Trophoblast cell (in vitro differentiated cells and primary cell): ENCODE measurements around the gene BEST4.
A peak's percentile ranks its signal among the peaks of the same experiment; 100 is the strongest.
"Not testable (repeated sequence)": the region's sequence is repeated elsewhere in the genome, so short reads cannot be mapped to it uniquely, and the experiment has no call there.

ENCODE experiments used
- DNase-seq, 2 donors: peaks; one replicate each; pipeline ENCODE4 v3.0.0-alpha.2; 2016
- H2AFZ ChIP-seq: 2 replicates; pipeline ENCODE4 v1.6.1; 2013; ENCODE audit warnings: low read length, moderate library complexity, mild to moderate bottlenecking; ENCODE audit not compliant: insufficient read depth, poor library complexity
- H2AK5ac ChIP-seq: 2 replicates; pipeline ENCODE4 v1.6.1; 2013; ENCODE audit warnings: mild to moderate bottlenecking, low read length
- H2BK120ac ChIP-seq: 2 replicates; pipeline ENCODE4 v1.6.1; 2013; ENCODE audit warnings: low read length, mild to moderate bottlenecking, moderate library complexity; ENCODE audit not compliant: insufficient read depth, poor library complexity
- H2BK12ac ChIP-seq: 2 replicates; pipeline ENCODE4 v1.6.1; 2013; ENCODE audit warnings: mild to moderate bottlenecking, low read length, moderate library complexity
- H2BK5ac ChIP-seq: 2 replicates; pipeline ENCODE4 v1.6.1; 2013; ENCODE audit warnings: low read length, low read depth, moderate library complexity, mild to moderate bottlenecking; ENCODE audit not compliant: poor library complexity
- H3K14ac ChIP-seq: 2 replicates; pipeline ENCODE4 v1.6.1; 2013; ENCODE audit warnings: mild to moderate bottlenecking, low read length
- H3K18ac ChIP-seq: 2 replicates; pipeline ENCODE4 v1.6.1; 2013; ENCODE audit warnings: mild to moderate bottlenecking, low read length
- H3K23ac ChIP-seq: 2 replicates; pipeline ENCODE4 v1.6.1; 2013; ENCODE audit warnings: low read length
- H3K27ac ChIP-seq: 2 replicates; pipeline ENCODE4 v1.5.1; 2013; ENCODE audit warnings: low read depth, mild to moderate bottlenecking, inconsistent platforms, low read length, moderate library complexity
- H3K27me3 ChIP-seq: 2 replicates; pipeline ENCODE4 v1.6.1; 2013; ENCODE audit warnings: inconsistent platforms, mild to moderate bottlenecking, low read length, moderate library complexity; ENCODE audit not compliant: insufficient read depth
- H3K36me3 ChIP-seq, 2 experiments: 1 replicate in 1 of 2; 2 replicates in 1 of 2; pipeline ENCODE4 v1.6.1; 2013; ENCODE audit warnings: low read length in 2 of 2, mild to moderate bottlenecking in 2 of 2, moderate library complexity in 1 of 2; ENCODE audit not compliant: insufficient read depth in 2 of 2, control insufficient read depth in 1 of 2
- H3K4ac ChIP-seq: 2 replicates; pipeline ENCODE4 v1.6.1; 2013; ENCODE audit warnings: low read depth, mild to moderate bottlenecking, low read length, moderate library complexity
- H3K4me1 ChIP-seq, 2 experiments: 1 replicate in 1 of 2; 2 replicates in 1 of 2; pipeline ENCODE4 v1.6.1; 2013; ENCODE audit warnings: low read length in 2 of 2, mild to moderate bottlenecking in 2 of 2, moderate library complexity in 1 of 2; ENCODE audit not compliant: insufficient read depth in 2 of 2, control insufficient read depth in 1 of 2
- H3K4me2 ChIP-seq: 2 replicates; pipeline ENCODE4 v1.6.1; 2013; ENCODE audit warnings: inconsistent platforms, mild to moderate bottlenecking, low read length, moderate library complexity
- H3K4me3 ChIP-seq: 2 replicates; pipeline ENCODE4 v1.5.1; 2013; ENCODE audit warnings: mild to moderate bottlenecking, low read depth, low read length, inconsistent platforms
- H3K79me1 ChIP-seq: one replicate; pipeline ENCODE4 v1.6.1; 2013; ENCODE audit warnings: low read length
- H3K79me2 ChIP-seq: 2 replicates; pipeline ENCODE4 v1.6.1; 2013; ENCODE audit warnings: low read length, mild to moderate bottlenecking; ENCODE audit not compliant: control insufficient read depth, insufficient read depth, poor library complexity
- H3K9ac ChIP-seq: 2 replicates; pipeline ENCODE4 v1.6.1; 2013; ENCODE audit warnings: mild to moderate bottlenecking, low read length
- H3K9me3 ChIP-seq: 2 replicates; pipeline ENCODE4 v1.6.1; 2013; ENCODE audit warnings: low read depth, mild to moderate bottlenecking, control low read depth, inconsistent platforms, low read length; ENCODE audit not compliant: insufficient read depth
- H4K12ac ChIP-seq: 2 replicates; pipeline ENCODE4 v1.6.1; 2013; ENCODE audit warnings: low read depth, mild to moderate bottlenecking, low read length, moderate library complexity
- H4K8ac ChIP-seq: 2 replicates; pipeline ENCODE4 v1.6.1; 2013; ENCODE audit warnings: low read depth, mild to moderate bottlenecking, low read length, moderate library complexity
- H4K91ac ChIP-seq: one replicate; pipeline ENCODE4 v1.6.1; 2013; ENCODE audit warnings: low read depth, mild to moderate bottlenecking, low read length, moderate library complexity
- WGBS: extraction: QIAGEN DNeasy Blood & Tissue Kit; methylation state at CpG from one replicate; pipeline ENCODE4 v1.1.7; 2013; ENCODE audit warnings: missing lambda C conversion rate; ENCODE audit not compliant: insufficient read length, insufficient coverage; ENCODE audit errors: extremely low coverage; 5-methylcytosine and 5-hydroxymethylcytosine counted together

Gene BEST4

GRCh38 chr1:44743211-44743610 lies 44.8 kb downstream of the BEST4 start:
- Histone ChIP-seq H3K23ac (no peak overlapping the region), H2BK12ac (no peak overlapping the region), H3K79me1 (peaks cover 7% of the 10 kb centered on the region), H3K14ac (no peak overlapping the region), H3K4me3 (no peak overlapping the region), H3K79me2 (peaks cover 7% of the 10 kb centered on the region), H3K9ac (no peak overlapping the region), H3K4me1 (peaks cover 2 to 3% of the 10 kb centered on the region in 2 experiments), H2BK120ac (no peak overlapping the region), H3K27ac (no peak overlapping the region), H4K8ac (no peak overlapping the region), H2BK5ac (no peak overlapping the region), H3K9me3 (no peaks in the 10 kb centered on the region), H4K91ac (no peak overlapping the region), H2AK5ac (no peak overlapping the region), H3K4me2 (no peak overlapping the region), H3K36me3 (peaks cover 22 to 30% of the 10 kb centered on the region in 2 experiments), H2AFZ (no peak overlapping the region), H3K27me3 (no peaks in the 10 kb centered on the region), H3K18ac (no peak overlapping the region), H3K4ac (no peak overlapping the region), H4K12ac (no peak overlapping the region)
- DNase-seq: no peak
- WGBS: no CpG with 5 or more reads among the region's 1 CpG

GRCh38 chr1:44740179-44740617 lies 47.8 kb downstream of the BEST4 start:
- no peak overlapping the region for H2AK5ac ChIP-seq
- no CpG with 5 or more reads among the region's 14 CpGs for WGBS
- H4K12ac ChIP-seq: peak overlapping the region; percentile 34
- peak overlapping the region; percentile 59 for H4K91ac ChIP-seq
- H3K79me2 ChIP-seq: peaks cover 7% of the 10 kb centered on the region
- H3K79me1 ChIP-seq: peaks cover 7% of the 10 kb centered on the region
- H3K4ac ChIP-seq: peak overlapping the region; percentile 82
- H3K27ac ChIP-seq: no peak overlapping the region
- peak overlapping the region; percentile 42 for H3K14ac ChIP-seq
- peaks cover 2 to 3% of the 10 kb centered on the region in 2 experiments for H3K4me1 ChIP-seq
- peak overlapping the region; percentile 85 for H3K9ac ChIP-seq
- H3K4me3 ChIP-seq: peak overlapping the region; percentile 87
- H3K18ac ChIP-seq: peak overlapping the region; percentile 66
- DNase-seq: no peak
- H3K36me3 ChIP-seq: peaks cover 10 to 16% of the 10 kb centered on the region in 2 experiments
- peak overlapping the region; percentile 24 for H2BK120ac ChIP-seq
- H3K23ac ChIP-seq: no peak overlapping the region
- H3K9me3 ChIP-seq: peaks cover 3% of the 10 kb centered on the region
- H4K8ac ChIP-seq: peak overlapping the region; percentile 77
- peak overlapping the region; percentile 96 for H3K4me2 ChIP-seq
- H3K27me3 ChIP-seq: no peaks in the 10 kb centered on the region
- peak overlapping the region; percentile 94 for H2AFZ ChIP-seq
- no peak overlapping the region for H2BK12ac ChIP-seq
- H2BK5ac ChIP-seq: peak overlapping the region; percentile 88

GRCh38 chr1:44739307-44740178 lies 48.4 kb downstream of the BEST4 start, which contains the start of gene KIF2C:
Gene KIF2C, plus strand, starts transcription at chr1:44739837. Its CDS starts 96 bp downstream, at chr1:44739933.
- no peaks in the 10 kb centered on the region for H3K27me3 ChIP-seq
- peaks cover 5% of the 10 kb centered on the region for H3K9me3 ChIP-seq
- H3K4me3 ChIP-seq: peak within 1 kb of the TSS; percentile 87
- H4K12ac ChIP-seq: peak within 1 kb of the TSS; percentile 85
- H3K79me2 ChIP-seq: peaks cover 7% of the 10 kb centered on the region
- peak within 1 kb of the TSS; percentile 53 for H2BK12ac ChIP-seq
- peak within 1 kb of the TSS; percentile 99 for H4K8ac ChIP-seq
- peak within 1 kb of the TSS; percentile 96 for H3K4me2 ChIP-seq
- H2BK5ac ChIP-seq: peak within 1 kb of the TSS; percentile 88
- H2AFZ ChIP-seq: peak within 1 kb of the TSS; percentile 94
- H3K14ac ChIP-seq: peak within 1 kb of the TSS; percentile 95
- no peak within 1 kb of the TSS for H3K23ac ChIP-seq
- peaks cover 8 to 14% of the 10 kb centered on the region in 2 experiments for H3K36me3 ChIP-seq
- no peak within 1 kb of the TSS for H2AK5ac ChIP-seq
- DNase-seq: peak; percentile 98
- WGBS: no CpG with 5 or more reads among the region's 57 CpGs
- H3K4ac ChIP-seq: peak within 1 kb of the TSS; percentile 82
- peak within 1 kb of the TSS; percentile 87 for H4K91ac ChIP-seq
- peak within 1 kb of the TSS; percentile 85 for H3K9ac ChIP-seq
- H3K79me1 ChIP-seq: peaks cover 7% of the 10 kb centered on the region
- H3K4me1 ChIP-seq: peaks cover 3 to 4% of the 10 kb centered on the region in 2 experiments
- peak within 1 kb of the TSS; percentile 24 for H2BK120ac ChIP-seq
- peak within 1 kb of the TSS; percentile 91 for H3K18ac ChIP-seq
- peak within 1 kb of the TSS; percentile 43 for H3K27ac ChIP-seq

- not testable (repeated sequence) for H3K23ac ChIP-seq, H4K12ac ChIP-seq, H3K4me3 ChIP-seq, H2BK5ac ChIP-seq, H3K9me3 ChIP-seq, H3K27me3 ChIP-seq, H3K14ac ChIP-seq, H2BK12ac ChIP-seq, H3K4me1 ChIP-seq, H3K4ac ChIP-seq, H3K79me1 ChIP-seq, H3K18ac ChIP-seq, H3K36me3 ChIP-seq, H3K79me2 ChIP-seq, H3K9ac ChIP-seq, H2AFZ ChIP-seq, H2AK5ac ChIP-seq, H2BK120ac ChIP-seq, DNase-seq, H3K27ac ChIP-seq
- Histone ChIP-seq H4K91ac (peak overlapping the region; percentile 87), H4K8ac (peak overlapping the region; percentile 99), H3K4me2 (peak overlapping the region; percentile 72)
- WGBS: no CpG with 5 or more reads among the region's 1 CpG
These were observed 49.0 kb downstream of the BEST4 start for GRCh38 chr1:44738953-44739306.
